Measurements from ENCODE around the gene PLCB4.

GRCh38 chr20:9166153-9166780 is 97.4 kb downstream of the PLCB4 start:
- TF ChIP-seq CTCF (IDR thresholded peaks at IDR 0.05) (no peak), POLR2A (IDR thresholded peaks at IDR 0.05) (no peak)

Measured in lower leg skin (tissue), 3 donors.